T-helper 9 cell (primary cell): ENCODE measurements around the gene MBD5.

Source experiments
- DNase-seq: peaks from one replicate; pipeline ENCODE4 v3.0.0-alpha.2; 2020

The MBD5 gene

GRCh38 chr2:148484066-148484465 is 463.2 kb downstream of the MBD5 start:
- DNase-seq: no peak

- no peak for DNase-seq
Measured at GRCh38 chr2:148486655-148487054, 465.8 kb downstream of the MBD5 start.

- no peak for DNase-seq
Measured at GRCh38 chr2:148487439-148487838, 466.5 kb downstream of the MBD5 start.

- no peak for DNase-seq
Measured at GRCh38 chr2:148490840-148491439, 470.0 kb downstream of the MBD5 start.

- no peak for DNase-seq
Measured at GRCh38 chr2:148493822-148494563, 473.1 kb downstream of the MBD5 start.

GRCh38 chr2:148495586-148495985 is 474.7 kb downstream of the MBD5 start:
- no peak for DNase-seq

GRCh38 chr2:148501545-148501944 is 480.7 kb downstream of the MBD5 start:
- no peak for DNase-seq

- no peak for DNase-seq
Measured at GRCh38 chr2:148503516-148503915, 482.6 kb downstream of the MBD5 start.

GRCh38 chr2:148507970-148508369 is 487.1 kb downstream of the MBD5 start:
- no peak for DNase-seq

- no peak for DNase-seq
Measured at GRCh38 chr2:148508878-148509287, 488.0 kb downstream of the MBD5 start.

- DNase-seq: peak; percentile 68
Measured at GRCh38 chr2:148509288-148509902, 488.5 kb downstream of the MBD5 start.

- no peak for DNase-seq
Measured at GRCh38 chr2:148511883-148512282, 491.0 kb downstream of the MBD5 start.

GRCh38 chr2:148512501-148512900 is 491.6 kb downstream of the MBD5 start:
- no peak for DNase-seq

GRCh38 chr2:148513427-148513826 is 492.5 kb downstream of the MBD5 start:
- no peak for DNase-seq

- DNase-seq: no peak
Measured at GRCh38 chr2:148515120-148515519, 494.2 kb downstream of the MBD5 start.

GRCh38 chr2:148515976-148516375 is 495.1 kb downstream of the MBD5 start:
- DNase-seq: no peak

GRCh38 chr2:148517296-148517695 is 496.4 kb downstream of the MBD5 start:
- DNase-seq: no peak

GRCh38 chr2:148517822-148518221 is 496.9 kb downstream of the MBD5 start:
- DNase-seq: no peak

GRCh38 chr2:148519013-148519412 is 498.1 kb downstream of the MBD5 start:
- no peak for DNase-seq

- DNase-seq: no peak
Measured at GRCh38 chr2:148521181-148521580, 500.3 kb downstream of the MBD5 start.

- DNase-seq: no peak
Measured at GRCh38 chr2:148523315-148523714, 502.4 kb downstream of the MBD5 start.

- DNase-seq: peak; percentile 49
Measured at GRCh38 chr2:148524519-148524919, 503.6 kb downstream of the MBD5 start.

GRCh38 chr2:148525130-148525529 is 504.2 kb downstream of the MBD5 start:
- no peak for DNase-seq
